Epithelial cell of umbilical artery (primary cell): ENCODE data around the gene OST4. TPM values are rescaled to one million over a fixed set of nuclear protein-coding genes. Genes with fewer than 3 reads are reported as not detected.

Source experiments
- total RNA-seq: library from RNA; depleted of rRNA; stranded (reverse); fragments of >200 nt; gene quantifications from 2 replicates; pipeline ENCODE4 v1.2.3, GENCODE V29; 2014

The OST4 gene
- total RNA-seq = 429 and 623 TPM in 2 replicates

DNA sequence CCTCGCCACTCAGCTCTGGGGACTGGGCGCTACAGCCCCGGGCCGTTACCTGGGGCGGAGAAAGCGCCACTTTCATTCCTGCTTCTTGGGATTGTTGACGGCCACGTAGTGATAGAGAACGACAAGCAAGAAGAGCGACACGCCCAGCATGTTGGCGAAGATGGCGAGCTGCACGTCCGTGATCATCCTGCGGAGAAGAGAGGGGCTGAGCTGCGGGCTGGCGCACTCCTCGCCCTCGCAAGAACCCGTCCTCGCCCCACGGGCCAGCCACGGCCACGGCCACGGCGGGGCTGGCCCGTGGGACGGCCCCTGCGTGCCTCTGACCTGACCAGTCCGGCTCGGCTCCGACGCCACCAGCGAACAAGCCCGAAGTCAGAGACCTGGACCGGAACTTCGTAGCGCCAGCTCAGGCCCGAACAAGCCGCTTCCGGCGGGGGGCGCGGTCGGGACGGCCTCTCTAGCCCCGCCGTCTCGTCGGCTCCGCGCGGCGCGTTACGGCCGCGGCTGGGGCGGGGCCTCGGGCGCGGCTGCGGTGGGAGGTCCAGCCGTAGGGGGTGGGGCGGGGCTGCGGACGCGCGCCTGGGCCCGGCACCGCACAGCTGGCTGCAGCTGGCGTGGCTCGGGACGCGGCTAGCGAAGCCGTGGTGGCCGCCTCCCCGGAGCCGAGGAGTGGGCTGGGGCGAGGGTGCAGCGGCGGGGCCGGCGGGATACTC lies at the start of gene OST4:
Gene OST4 (minus strand): TSS at position 378 of the 713 bp plus-strand sequence.

DNA sequence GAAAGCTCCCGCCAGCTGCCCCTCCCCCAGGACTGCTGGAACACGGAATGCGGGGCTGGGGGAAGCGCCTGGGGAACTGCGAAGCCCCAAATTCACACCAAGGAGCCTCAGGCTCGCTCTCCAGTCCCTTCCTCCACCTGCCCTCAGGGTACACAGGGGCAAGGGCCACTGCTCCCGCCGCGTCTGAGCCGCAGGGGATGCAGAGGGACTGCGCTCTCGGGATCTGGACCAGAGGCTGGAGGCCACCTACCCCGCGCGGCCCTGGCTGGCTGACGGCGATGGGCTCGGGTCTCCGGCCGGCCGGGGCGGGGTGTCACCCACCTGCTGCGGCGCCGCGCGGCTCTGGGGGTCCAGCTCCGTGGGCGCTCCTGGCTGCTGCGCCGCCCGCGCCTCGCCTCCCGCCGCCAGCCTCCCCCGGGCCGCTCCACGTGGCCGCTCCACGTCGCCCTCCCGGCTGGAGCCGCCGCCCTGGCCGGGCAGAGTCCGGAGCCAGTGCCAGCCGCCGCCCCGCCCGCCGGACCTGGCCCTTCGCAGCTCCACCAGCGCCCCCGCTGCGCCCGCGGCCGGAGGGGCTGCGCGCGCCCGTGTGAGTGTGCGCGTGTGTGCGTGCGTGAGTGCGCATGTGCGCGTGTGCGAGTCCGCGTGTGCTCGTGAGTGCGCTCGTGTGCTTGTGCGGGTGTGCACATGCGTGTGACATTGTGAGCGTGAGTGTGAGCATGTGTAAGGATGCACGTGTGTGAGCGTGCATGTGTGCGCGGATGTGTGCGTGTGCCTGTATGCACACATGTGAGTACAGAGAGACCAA lies 47.3 kb upstream of the OST4 start, which contains the start of gene CGREF1:
Gene CGREF1 (minus strand): TSS at position 604 of the 805 bp plus-strand sequence. CDS start 14,762 bp downstream, outside the sequence.

DNA sequence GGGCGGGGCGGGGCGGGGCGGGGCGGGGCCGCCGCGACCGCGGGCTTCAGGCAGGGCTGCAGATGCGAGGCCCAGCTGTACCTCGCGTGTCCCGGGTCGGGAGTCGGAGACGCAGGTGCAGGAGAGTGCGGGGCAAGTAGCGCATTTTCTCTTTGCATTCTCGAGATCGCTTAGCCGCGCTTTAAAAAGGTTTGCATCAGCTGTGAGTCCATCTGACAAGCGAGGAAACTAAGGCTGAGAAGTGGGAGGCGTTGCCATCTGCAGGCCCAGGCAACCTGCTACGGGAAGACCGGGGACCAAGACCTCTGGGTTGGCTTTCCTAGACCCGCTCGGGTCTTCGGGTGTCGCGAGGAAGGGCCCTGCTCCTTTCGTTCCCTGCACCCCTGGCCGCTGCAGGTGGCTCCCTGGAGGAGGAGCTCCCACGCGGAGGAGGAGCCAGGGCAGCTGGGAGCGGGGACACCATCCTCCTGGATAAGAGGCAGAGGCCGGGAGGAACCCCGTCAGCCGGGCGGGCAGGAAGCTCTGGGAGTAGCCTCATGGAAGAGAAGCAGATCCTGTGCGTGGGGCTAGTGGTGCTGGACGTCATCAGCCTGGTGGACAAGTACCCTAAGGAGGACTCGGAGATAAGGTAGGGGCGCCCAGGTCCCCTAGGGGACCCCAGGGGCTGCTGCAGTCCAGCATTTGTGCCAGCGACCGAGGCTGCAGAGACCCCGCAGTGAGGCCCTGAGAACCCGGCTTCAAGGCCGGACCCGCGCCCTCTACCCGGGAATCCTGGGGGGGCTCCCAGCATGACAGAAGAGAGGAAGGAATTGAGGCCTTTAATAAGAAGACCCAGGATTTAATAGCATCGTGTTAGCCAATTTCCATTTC lies 15.5 kb upstream of the OST4 start, which contains the start of gene KHK:
Gene KHK (plus strand): TSS at position 49 of the 870 bp plus-strand sequence. CDS start 488 bp downstream, at position 537.

DNA sequence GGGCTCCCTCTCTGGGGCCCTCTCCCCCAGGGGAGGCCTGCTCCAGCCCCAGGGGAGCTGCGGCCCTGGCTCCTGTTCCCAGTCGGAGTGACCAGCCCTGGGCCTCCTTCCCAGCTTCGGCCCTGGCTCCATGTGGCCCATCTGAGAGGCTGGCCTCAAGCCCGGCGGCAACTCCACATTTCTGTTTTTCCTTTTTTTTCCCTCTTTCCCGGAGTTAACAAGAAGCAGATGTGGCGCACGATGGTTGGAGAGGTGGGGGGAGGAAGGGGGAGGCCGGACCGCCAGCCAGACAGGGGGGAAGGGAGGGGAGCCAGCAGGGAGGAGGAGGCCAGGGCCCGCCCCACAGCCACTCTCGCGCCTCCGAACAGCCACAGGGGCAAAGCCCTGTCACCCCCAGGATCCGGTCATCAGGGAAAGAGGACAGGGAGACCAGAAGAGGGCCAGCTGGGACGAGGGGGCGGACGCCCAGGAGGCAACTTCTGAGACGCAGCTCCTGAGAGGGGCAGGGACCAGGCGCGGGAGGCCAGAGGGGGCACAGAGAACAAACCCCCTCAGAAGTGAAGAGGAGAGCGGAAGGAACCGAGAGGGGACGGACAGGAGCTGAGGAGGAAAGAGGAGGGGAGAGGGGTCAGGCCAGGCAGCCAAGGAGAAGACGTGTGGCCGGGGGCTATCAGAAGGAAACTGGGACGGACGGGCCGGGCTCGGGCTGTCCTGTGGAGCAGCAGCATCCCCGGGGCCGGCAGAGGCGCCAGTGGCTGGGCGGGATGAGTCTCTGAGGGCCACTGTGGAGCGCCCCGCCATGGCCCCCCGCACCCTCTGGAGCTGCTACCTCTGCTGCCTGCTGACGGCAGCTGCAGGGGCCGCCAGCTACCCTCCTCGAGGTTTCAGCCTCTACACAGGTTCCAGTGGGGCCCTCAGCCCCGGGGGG lies 7.1 kb upstream of the OST4 start, which contains the start of gene EMILIN1:
Gene EMILIN1 (plus strand): TSS at position 349 of the 928 bp plus-strand sequence. CDS start 451 bp downstream, at position 800.

DNA sequence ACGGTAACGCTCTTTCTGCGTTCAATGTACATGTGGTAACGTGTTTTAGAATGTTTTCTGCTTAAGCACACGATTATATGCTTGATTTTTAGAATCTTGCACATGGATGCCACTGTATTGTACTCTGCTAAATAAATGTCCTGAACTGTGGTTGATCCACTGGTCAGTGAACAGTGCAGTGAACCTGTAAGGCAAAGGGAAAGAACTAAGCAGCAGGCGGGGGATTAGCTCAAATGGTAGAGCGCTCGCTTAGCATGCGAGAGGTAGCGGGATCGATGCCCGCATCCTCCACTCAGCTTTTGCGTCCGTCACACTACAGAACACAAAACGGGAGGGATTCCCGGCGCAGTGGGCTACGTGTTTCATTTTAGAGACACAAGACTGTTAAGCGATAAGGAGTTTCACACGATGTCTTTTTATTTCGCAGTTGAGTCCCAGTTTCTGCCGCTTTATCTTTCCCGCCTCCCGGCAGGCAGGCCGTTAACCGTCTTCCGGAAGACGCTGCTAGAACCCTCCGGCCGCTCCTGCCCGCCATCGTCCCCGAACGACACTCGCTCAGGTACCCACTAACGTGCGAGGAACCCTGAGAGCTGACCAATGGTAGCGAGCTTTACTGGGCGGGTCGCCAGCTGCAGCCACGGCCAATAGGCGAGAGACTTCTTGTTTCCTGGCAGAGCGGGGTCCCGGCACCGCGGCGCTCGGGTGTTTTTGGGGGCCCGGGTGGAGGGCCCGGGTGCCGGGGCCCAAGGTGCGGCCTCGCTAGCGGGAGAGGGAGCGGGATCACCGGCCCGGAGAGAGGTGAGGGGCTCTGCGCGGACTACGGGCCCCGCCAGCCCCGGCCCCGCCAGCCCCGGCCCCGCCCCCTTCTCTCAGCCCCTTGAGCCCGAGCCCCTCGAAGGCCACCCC lies 20.2 kb downstream of the OST4 start, which contains the start of gene AGBL5:
Gene AGBL5 (plus strand): TSS at position 673 of the 906 bp plus-strand sequence. CDS start 1,291 bp downstream, outside the sequence.

DNA sequence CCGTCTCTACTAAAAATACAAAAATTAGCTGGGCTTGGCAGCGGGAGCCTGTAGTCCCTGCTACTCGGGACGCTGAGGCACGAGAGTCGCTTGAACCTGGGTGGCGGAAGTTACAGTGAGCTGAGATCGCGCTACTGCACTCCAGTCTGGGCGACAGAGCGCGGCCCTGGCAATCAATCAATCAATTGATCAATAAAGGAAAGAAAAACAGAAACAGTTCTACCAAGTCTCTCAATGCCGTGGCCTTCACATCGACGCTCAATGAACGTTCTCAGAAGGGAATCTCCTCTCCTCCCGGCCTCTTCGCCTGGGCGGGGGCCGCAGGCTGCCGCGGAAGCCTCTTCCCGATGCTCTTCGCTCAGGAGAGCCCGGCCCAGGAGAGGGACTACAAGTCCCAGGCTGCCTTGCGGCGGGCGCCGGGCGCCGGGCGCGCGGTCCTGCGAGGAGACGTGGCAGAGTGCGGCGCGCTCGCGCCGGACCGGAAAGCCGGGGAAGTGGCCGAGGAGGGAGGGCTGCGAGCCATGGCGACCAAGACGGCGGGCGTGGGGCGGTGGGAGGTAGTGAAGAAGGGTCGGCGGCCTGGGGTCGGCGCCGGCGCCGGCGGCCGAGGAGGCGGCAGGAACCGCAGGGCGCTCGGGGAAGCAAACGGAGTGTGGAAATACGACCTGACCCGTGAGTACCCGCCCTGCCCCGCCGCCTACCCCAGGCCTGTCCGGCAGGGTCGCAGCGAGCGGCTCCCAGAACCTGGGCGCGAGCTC lies 38.8 kb downstream of the OST4 start, which contains the start of gene TMEM214:
Gene TMEM214 (plus strand): TSS at position 471 of the 758 bp plus-strand sequence. CDS start 51 bp downstream, at position 522.

Other genes starting within 250 kb of the OST4 start
- not detected in 2 replicates for gene DPYSL5, start 223.5 kb downstream of the OST4 start, total RNA-seq
- 0.65 and 1.1 TPM in 2 replicates for gene MAPRE3, start 101.0 kb downstream of the OST4 start, total RNA-seq
- gene TMEM214, start 38.7 kb downstream of the OST4 start, total RNA-seq = 20.5 and 21.9 TPM in 2 replicates
- gene AGBL5, start 20.0 kb downstream of the OST4 start, total RNA-seq = 15.7 and 17.2 TPM in 2 replicates
- gene EMILIN1, start 7.0 kb upstream of the OST4 start, total RNA-seq = 1.9 and 6.1 TPM in 2 replicates
- 1.3 and 5.2 TPM in 2 replicates for gene KHK, start 15.1 kb upstream of the OST4 start, total RNA-seq
- gene CGREF1, start 47.5 kb upstream of the OST4 start, total RNA-seq = 3.6 and 4.7 TPM in 2 replicates
- gene ABHD1, start 52.2 kb upstream of the OST4 start, total RNA-seq = not detected in 2 replicates
- 44.2 and 44.5 TPM in 2 replicates for gene PREB, start 63.0 kb upstream of the OST4 start, total RNA-seq
- gene PRR30, start 67.8 kb upstream of the OST4 start, total RNA-seq = not detected in 2 replicates
- not detected in 2 replicates for gene TCF23, start 77.3 kb upstream of the OST4 start, total RNA-seq
- 137 and 156 TPM in 2 replicates for gene ATRAID, start 140.4 kb upstream of the OST4 start, total RNA-seq
- 35.4 and 43.8 TPM in 2 replicates for gene SLC5A6, start 140.6 kb upstream of the OST4 start, total RNA-seq
- 27.2 and 31.5 TPM in 2 replicates for gene CAD, start 145.7 kb upstream of the OST4 start, total RNA-seq
- gene SLC30A3, start 191.4 kb upstream of the OST4 start, total RNA-seq = 0.32 TPM in 1 of 2 replicates, not detected in the other
- gene DNAJC5G, start 203.8 kb upstream of the OST4 start, total RNA-seq = not detected in 2 replicates
- gene TRIM54, start 210.8 kb upstream of the OST4 start, total RNA-seq = under 0.01 TPM in 1 of 2 replicates, not detected in the other
- gene UCN, start 236.8 kb upstream of the OST4 start, total RNA-seq = 0.46 TPM in 1 of 2 replicates, not detected in the other